Activated CD4-positive, alpha-beta T cell treated with anti-CD3 and anti-CD28 coated beads, Interleukin-2, amount 10 ng/mL, durations not matched to agents 24 days and 14 days (primary cell): ENCODE measurements around the gene FAM184A. TPM values are rescaled to one million over a fixed set of nuclear protein-coding genes. Genes with fewer than 3 reads are reported as not detected.

Experiments used
- DNase-seq: peaks from one replicate; pipeline ENCODE4 v3.0.0; 2022
- H3K27ac Mint-ChIP-seq: one replicate; pipeline ENCODE4 v1.8.0; 2022; ENCODE audit warnings: mild to moderate bottlenecking, mixed read lengths
- H3K27me3 Mint-ChIP-seq: one replicate; pipeline ENCODE4 v1.8.0; 2022; ENCODE audit warnings: mixed read lengths
- H3K36me3 Mint-ChIP-seq: one replicate; pipeline ENCODE4 v1.8.0; 2022; ENCODE audit warnings: low read depth, mild to moderate bottlenecking, mixed read lengths
- H3K4me1 Mint-ChIP-seq: one replicate; pipeline ENCODE4 v1.8.0; 2021; ENCODE audit warnings: mixed read lengths
- H3K4me3 Mint-ChIP-seq: one replicate; pipeline ENCODE4 v1.8.0; 2022; ENCODE audit warnings: mild to moderate bottlenecking, moderate library complexity, mixed read lengths
- H3K9me3 Mint-ChIP-seq: one replicate; pipeline ENCODE4 v1.8.0; 2021; ENCODE audit warnings: mixed read lengths
- intact Hi-C: fragments of 100-400 bp; cut with micrococcal nuclease; formaldehyde crosslinking; loops from one replicate; pipeline ENCODE4 v1.15.1; 2023
- total RNA-seq: library from RNA; stranded (reverse); gene quantifications from 2 replicates; pipeline ENCODE4 v1.2.3, GENCODE V29; 2022

Gene FAM184A
- total RNA-seq, 1 donor from 2014 or later, result 7.5 TPM

- Mint-ChIP-seq H3K9me3 (no peaks in the 10 kb centered on the region), H3K27me3 (no peaks in the 10 kb centered on the region), H3K4me3 (peak overlapping the region; percentile 91), H3K4me1 (peaks cover 19% of the 10 kb centered on the region), H3K27ac (peak overlapping the region; percentile 97), H3K36me3 (peaks cover 25% of the 10 kb centered on the region)
- no peak for DNase-seq
- intact Hi-C loops, result loop anchor here (1.0 to 2.0 kb wide), 3 partner anchors 144 to 415 kb away; partner anchors contain the start of gene CEP85L
Measured at GRCh38 chr6:118935331-118935668, 143.2 kb downstream of the FAM184A start.

- Mint-ChIP-seq H3K4me3 (peak within 1 kb of the TSS; percentile 91), H3K36me3 (peaks cover 23% of the 10 kb centered on the region), H3K27ac (peak within 1 kb of the TSS; percentile 97), H3K9me3 (no peaks in the 10 kb centered on the region), H3K4me1 (peaks cover 19% of the 10 kb centered on the region), H3K27me3 (no peaks in the 10 kb centered on the region)
- peak; percentile 97 for DNase-seq
- intact Hi-C loops, result loop anchor here (1.0 to 2.0 kb wide), 4 partner anchors 40 to 416 kb away; partner anchors contain the start of genes ASF1A and CEP85L
Measured at GRCh38 chr6:118934461-118935330, 143.8 kb downstream of the FAM184A start, which contains the start of gene MCM9. MCM9 (minus strand) TSS chr6:118935159; CDS start chr6:118931723, 3,436 bp downstream.

DNA sequence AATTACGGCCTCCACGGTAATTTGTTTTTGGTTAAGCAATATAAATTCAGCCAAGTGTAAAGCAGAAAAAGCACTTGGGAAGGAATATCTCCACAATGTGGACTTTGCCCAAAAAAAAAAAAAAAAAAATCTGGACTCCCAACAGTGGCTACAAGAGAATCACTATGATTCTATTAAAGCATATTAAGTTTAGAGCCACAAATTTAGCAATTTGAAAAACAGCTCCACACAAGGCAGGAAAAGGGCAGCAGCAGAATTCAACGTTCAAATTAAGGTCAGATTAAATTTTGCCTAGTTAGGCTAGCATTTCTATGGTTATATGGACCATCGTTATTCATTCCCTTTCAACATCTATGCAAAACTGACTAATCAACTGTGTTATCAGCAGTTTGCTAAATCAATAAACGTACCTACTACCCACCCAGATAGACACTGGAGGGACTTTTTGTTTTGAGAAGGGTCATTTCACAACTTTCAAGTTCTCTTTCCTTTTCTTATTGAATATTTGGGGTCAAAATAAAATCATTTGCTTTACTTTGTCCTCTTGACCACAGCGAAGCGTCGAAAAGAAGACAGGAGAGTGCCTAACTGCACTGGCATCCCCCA lies 144.5 kb downstream of the FAM184A start:
- intact Hi-C loops, result loop anchor here (1.0 to 2.0 kb wide), 2 partner anchors 40 to 283 kb away; partner anchors contain the start of genes ASF1A and CEP85L
- H3K27ac Mint-ChIP-seq, result peak overlapping the region; percentile 88
- H3K4me3 Mint-ChIP-seq, result peak overlapping the region; percentile 91
- peaks cover 19% of the 10 kb centered on the region for H3K4me1 Mint-ChIP-seq
- peaks cover 23% of the 10 kb centered on the region for H3K36me3 Mint-ChIP-seq
- no peaks in the 10 kb centered on the region for H3K9me3 Mint-ChIP-seq
- no peak for DNase-seq
- H3K27me3 Mint-ChIP-seq, result no peaks in the 10 kb centered on the region

- Mint-ChIP-seq H3K4me1 (peaks cover 22% of the 10 kb centered on the region), H3K9me3 (no peaks in the 10 kb centered on the region), H3K27me3 (no peaks in the 10 kb centered on the region), H3K27ac (no peak overlapping the region), H3K36me3 (peaks cover 23% of the 10 kb centered on the region), H3K4me3 (no peak overlapping the region)
- intact Hi-C loops, result no loop called here
- no peak for DNase-seq
Measured at GRCh38 chr6:118932421-118932820, 146.0 kb downstream of the FAM184A start.

GRCh38 chr6:118931436-118931835 lies 147.0 kb downstream of the FAM184A start:
- Mint-ChIP-seq H3K4me3 (no peak overlapping the region), H3K36me3 (peaks cover 25% of the 10 kb centered on the region), H3K4me1 (peaks cover 22% of the 10 kb centered on the region), H3K27ac (no peak overlapping the region), H3K9me3 (no peaks in the 10 kb centered on the region), H3K27me3 (no peaks in the 10 kb centered on the region)
- intact Hi-C loops, result no loop called here
- no peak for DNase-seq

DNA sequence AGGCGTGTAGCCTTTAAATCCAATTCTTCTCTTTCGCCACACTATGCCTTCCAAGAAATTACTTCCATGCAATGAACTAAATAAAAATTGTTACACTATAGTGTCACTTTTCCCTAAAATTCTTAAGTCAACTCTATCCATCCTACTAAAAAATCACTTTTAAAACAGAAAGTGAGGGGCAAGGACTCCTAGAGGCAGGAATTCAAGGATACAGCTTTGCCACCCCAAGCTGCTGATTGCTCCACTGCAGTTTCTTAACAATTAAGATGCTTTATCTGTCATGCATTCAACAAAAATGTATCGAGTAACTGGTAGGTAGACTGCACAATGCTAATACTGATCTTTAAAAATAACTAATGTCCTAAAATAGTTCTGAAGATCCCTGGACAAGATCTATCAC lies 147.8 kb downstream of the FAM184A start:
- no peak for DNase-seq
- Mint-ChIP-seq H3K27ac (no peak overlapping the region), H3K27me3 (no peaks in the 10 kb centered on the region), H3K9me3 (no peaks in the 10 kb centered on the region), H3K4me3 (no peak overlapping the region), H3K36me3 (peaks cover 29% of the 10 kb centered on the region), H3K4me1 (peaks cover 19% of the 10 kb centered on the region)
- intact Hi-C loops, result no loop called here

DNA sequence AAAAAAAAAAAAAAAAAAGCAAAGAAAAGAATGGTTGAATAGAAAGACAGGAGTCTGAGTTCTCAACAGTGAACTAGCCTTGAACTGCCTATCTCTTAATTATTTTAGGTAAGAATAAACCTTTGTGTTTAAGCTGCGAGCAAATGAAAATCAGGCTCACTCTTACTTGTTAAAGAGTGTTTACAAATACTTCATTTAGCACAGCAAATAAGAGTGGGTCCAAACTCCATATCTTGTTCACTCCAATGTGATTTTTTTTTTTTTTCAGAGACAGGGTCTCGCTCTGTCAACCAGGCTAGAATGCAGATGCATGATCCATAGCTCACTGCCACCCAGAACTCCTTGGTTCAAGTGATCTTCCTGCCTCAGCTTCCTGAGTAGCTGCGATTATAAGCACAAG lies 155.4 kb downstream of the FAM184A start:
- H3K4me3 Mint-ChIP-seq, result no peak overlapping the region
- H3K36me3 Mint-ChIP-seq, result peaks cover 58% of the 10 kb centered on the region
- H3K4me1 Mint-ChIP-seq, result peaks cover 6% of the 10 kb centered on the region
- peak; percentile 45 for DNase-seq
- no peak overlapping the region for H3K27ac Mint-ChIP-seq
- intact Hi-C loops, result no loop called here
- no peaks in the 10 kb centered on the region for H3K9me3 Mint-ChIP-seq
- H3K27me3 Mint-ChIP-seq, result no peaks in the 10 kb centered on the region

DNA sequence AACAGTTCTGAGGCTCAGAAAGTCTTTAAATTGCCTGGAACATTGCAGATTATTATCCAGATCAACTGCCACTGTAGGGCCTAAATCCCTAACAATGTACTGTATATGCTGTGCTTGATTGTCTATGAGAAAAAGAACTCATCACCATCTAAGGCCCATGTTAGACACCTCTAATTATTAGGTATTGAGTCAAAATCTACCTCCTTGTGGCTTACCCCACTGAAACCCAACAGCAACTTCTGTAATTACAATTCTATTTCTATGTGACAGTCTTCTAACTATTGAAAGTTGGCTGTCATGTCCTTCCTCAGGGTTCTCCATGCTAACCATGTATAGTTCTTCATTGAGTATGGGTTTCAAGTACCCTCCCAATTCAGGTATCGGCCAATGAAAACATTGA lies 157.4 kb downstream of the FAM184A start:
- Mint-ChIP-seq H3K4me3 (no peak overlapping the region), H3K27me3 (no peaks in the 10 kb centered on the region), H3K36me3 (peaks cover 55% of the 10 kb centered on the region)

DNA sequence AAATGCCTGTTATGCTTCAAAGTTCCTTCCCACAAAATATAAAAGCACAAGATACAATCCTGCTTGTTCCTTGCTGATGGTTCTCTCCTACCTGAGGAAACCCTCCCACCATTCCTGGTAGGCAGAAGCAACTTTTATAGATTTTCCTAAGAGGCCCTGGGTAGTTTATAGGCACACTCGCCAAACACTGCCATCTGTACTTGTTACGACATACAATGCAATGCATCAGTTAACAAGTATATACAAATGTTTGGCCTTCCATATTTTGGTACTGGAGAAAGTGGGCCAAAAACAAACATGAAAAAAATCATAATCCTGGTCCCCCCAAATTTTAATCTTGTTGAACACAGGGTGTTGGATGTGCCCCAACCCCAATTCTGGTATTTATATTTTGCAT lies 160.1 kb downstream of the FAM184A start:
- intact Hi-C loops, result no loop called here
- H3K4me1 Mint-ChIP-seq, result peaks cover 2% of the 10 kb centered on the region
- DNase-seq, result peak; percentile 12
- H3K27me3 Mint-ChIP-seq, result no peaks in the 10 kb centered on the region
- no peaks in the 10 kb centered on the region for H3K9me3 Mint-ChIP-seq
- no peak overlapping the region for H3K27ac Mint-ChIP-seq
- H3K36me3 Mint-ChIP-seq, result peaks cover 68% of the 10 kb centered on the region
- H3K4me3 Mint-ChIP-seq, result no peak overlapping the region

More for the DNA sequence above, 157.4 kb downstream of the FAM184A start:
- intact Hi-C loops, result no loop called here
- Mint-ChIP-seq H3K4me1 (peaks cover 4% of the 10 kb centered on the region), H3K27ac (no peak overlapping the region), H3K9me3 (no peaks in the 10 kb centered on the region)
- no peak for DNase-seq

GRCh38 chr6:118917546-118918328 lies 160.7 kb downstream of the FAM184A start:
- Mint-ChIP-seq H3K27me3 (no peaks in the 10 kb centered on the region), H3K36me3 (peaks cover 72% of the 10 kb centered on the region), H3K4me1 (peaks cover 2% of the 10 kb centered on the region), H3K27ac (no peak overlapping the region), H3K4me3 (no peak overlapping the region), H3K9me3 (no peaks in the 10 kb centered on the region)
- intact Hi-C loops, result no loop called here
- DNase-seq, result peak; percentile 40

- Mint-ChIP-seq H3K4me3 (no peak overlapping the region), H3K27ac (no peak overlapping the region), H3K27me3 (no peaks in the 10 kb centered on the region), H3K36me3 (peaks cover 66% of the 10 kb centered on the region), H3K4me1 (no peaks in the 10 kb centered on the region), H3K9me3 (no peaks in the 10 kb centered on the region)
- DNase-seq, result peak; percentile 11
- intact Hi-C loops, result no loop called here
Measured at GRCh38 chr6:118914598-118914997, 163.9 kb downstream of the FAM184A start.

GRCh38 chr6:118913161-118913560 lies 165.3 kb downstream of the FAM184A start:
- intact Hi-C loops, result no loop called here
- no peak overlapping the region for H3K27ac Mint-ChIP-seq

DNA sequence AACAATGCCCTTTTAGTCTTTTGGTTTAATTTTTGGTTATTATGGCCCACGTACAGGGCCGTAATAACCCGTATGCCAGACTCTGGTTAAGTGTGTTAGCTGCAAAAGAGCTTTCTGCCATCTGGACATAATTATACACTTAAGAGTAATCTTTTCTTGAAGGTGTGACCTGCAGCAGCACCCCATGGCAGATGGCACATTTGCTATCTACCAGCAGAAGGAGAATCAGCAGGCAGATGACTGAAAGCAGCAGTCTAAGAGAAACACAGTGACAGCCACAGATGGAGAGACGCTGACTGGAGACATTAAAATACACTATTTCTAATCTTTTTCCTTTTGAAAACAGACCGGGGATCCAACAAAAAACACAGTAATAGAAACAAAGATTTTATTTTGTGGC lies 165.8 kb downstream of the FAM184A start:
- Mint-ChIP-seq H3K9me3 (no peaks in the 10 kb centered on the region), H3K4me1 (peaks cover 2% of the 10 kb centered on the region), H3K27me3 (no peaks in the 10 kb centered on the region), H3K27ac (no peak overlapping the region), H3K4me3 (no peak overlapping the region), H3K36me3 (peaks cover 63% of the 10 kb centered on the region)
- peak; percentile 41 for DNase-seq
- intact Hi-C loops, result no loop called here

More at GRCh38 chr6:118913161-118913560, 165.3 kb downstream of the FAM184A start:
- H3K4me1 Mint-ChIP-seq, result peaks cover 2% of the 10 kb centered on the region
- H3K36me3 Mint-ChIP-seq, result peaks cover 64% of the 10 kb centered on the region
- no peaks in the 10 kb centered on the region for H3K27me3 Mint-ChIP-seq
- no peak overlapping the region for H3K4me3 Mint-ChIP-seq
- peak; percentile 29 for DNase-seq
- no peaks in the 10 kb centered on the region for H3K9me3 Mint-ChIP-seq
